ENCODE measurements around the gene IFNGR2.

Gene IFNGR2

GRCh38 chr21:33403128-33403785 is at the start of gene IFNGR2:
Gene IFNGR2 (plus strand): TSS chr21:33403413. CDS start chr21:33403544, 131 bp downstream.
- DNase-seq (ENCODE audit: insufficient read length, low spot score) (peak; percentile 49), FAIRE-seq (no peak)
- no peak for TF ChIP-seq CTCF (IDR thresholded peaks at IDR 0.05; ENCODE audit: insufficient read depth, missing control alignments)

GRCh38 chr21:33355355-33355754 is 47.9 kb upstream of the IFNGR2 start:
- TF ChIP-seq CTCF (IDR thresholded peaks at IDR 0.05; ENCODE audit: insufficient read depth, missing control alignments): no peak
- DNase-seq (ENCODE audit: insufficient read length, low spot score) (no peak), FAIRE-seq (no peak)

GRCh38 chr21:33355996-33356395 is 47.2 kb upstream of the IFNGR2 start:
- DNase-seq (ENCODE audit: insufficient read length, low spot score) (no peak), FAIRE-seq (no peak)
- no peak for TF ChIP-seq CTCF (IDR thresholded peaks at IDR 0.05; ENCODE audit: insufficient read depth, missing control alignments)

GRCh38 chr21:33357177-33357576 is 46.0 kb upstream of the IFNGR2 start:
- DNase-seq (ENCODE audit: insufficient read length, low spot score): no peak
- TF ChIP-seq CTCF (IDR thresholded peaks at IDR 0.05; ENCODE audit: insufficient read depth, missing control alignments): no peak
- FAIRE-seq: no peak

- FAIRE-seq: no peak
- no peak for DNase-seq (ENCODE audit: insufficient read length, low spot score)
- TF ChIP-seq CTCF (IDR thresholded peaks at IDR 0.05; ENCODE audit: insufficient read depth, missing control alignments): no peak
Observed at GRCh38 chr21:33359446-33359845, 43.8 kb upstream of the IFNGR2 start.

- no peak for TF ChIP-seq CTCF (IDR thresholded peaks at IDR 0.05; ENCODE audit: insufficient read depth, missing control alignments)
- FAIRE-seq (no peak), DNase-seq (ENCODE audit: insufficient read length, low spot score) (no peak)
Observed at GRCh38 chr21:33360281-33360680, 42.9 kb upstream of the IFNGR2 start.

GRCh38 chr21:33360881-33361602 is 42.2 kb upstream of the IFNGR2 start:
- DNase-seq (ENCODE audit: insufficient read length, low spot score) (peak; percentile 52), FAIRE-seq (no peak)
- peak; percentile 91 for TF ChIP-seq CTCF (IDR thresholded peaks at IDR 0.05; ENCODE audit: insufficient read depth, missing control alignments)

Measured in D721Med (cell line).